ENCODE measurements around the gene ADRA2C.
"Not testable (repeated sequence)": the region's sequence is repeated elsewhere in the genome, so short reads cannot be mapped to it uniquely, and the experiment has no call there.

Gene ADRA2C

DNA sequence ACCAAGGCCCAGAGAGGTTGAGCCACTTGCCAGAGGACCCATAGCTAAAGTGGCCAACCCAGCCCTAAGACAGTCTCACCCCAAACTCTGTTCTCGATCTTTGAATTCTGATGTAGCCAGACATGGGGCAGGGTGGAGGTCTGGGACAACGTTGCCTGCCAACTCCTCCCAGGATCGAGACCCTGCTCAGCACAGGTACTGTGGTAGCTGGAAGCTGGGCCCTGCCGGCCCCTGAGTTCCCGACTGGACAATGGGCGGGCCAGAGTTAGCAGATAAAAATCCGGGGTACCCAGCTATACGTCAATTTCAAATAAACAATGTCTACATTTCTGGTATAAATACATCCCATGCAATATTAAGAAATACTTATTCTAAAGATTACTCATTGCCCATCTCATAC lies 35.3 kb downstream of the ADRA2C start:
- no peak for DNase-seq

- DNase-seq = no peak
These were observed 35.9 kb downstream of the ADRA2C start for GRCh38 chr4:3801931-3802550.

GRCh38 chr4:3802571-3803474 lies 36.6 kb downstream of the ADRA2C start:
- no peak for DNase-seq

DNA sequence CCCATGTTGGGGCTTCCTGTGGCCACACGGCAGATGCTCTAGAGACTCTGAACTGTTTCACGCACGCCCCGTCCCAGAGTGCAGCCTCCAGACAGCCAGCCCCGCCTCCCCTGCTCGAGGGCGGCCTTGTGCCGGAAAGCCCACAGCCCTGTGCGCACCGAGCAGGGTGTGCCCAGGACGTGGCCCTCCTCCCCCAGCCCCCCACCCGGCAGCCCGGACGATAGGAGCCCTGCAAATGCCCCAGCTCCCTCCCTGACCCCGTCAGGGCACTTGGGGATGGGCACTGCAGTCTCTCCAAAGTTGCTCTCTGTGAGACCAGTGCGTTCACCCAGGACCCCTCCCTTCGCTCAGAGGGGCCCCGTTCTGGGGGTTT lies 37.3 kb downstream of the ADRA2C start:
- DNase-seq = no peak

GRCh38 chr4:3803946-3804345 lies 37.8 kb downstream of the ADRA2C start:
- no peak for DNase-seq

GRCh38 chr4:3805026-3805425 lies 38.8 kb downstream of the ADRA2C start:
- no peak for DNase-seq

GRCh38 chr4:3805731-3806130 lies 39.5 kb downstream of the ADRA2C start:
- DNase-seq = no peak

- DNase-seq = no peak
These were observed 41.1 kb downstream of the ADRA2C start for GRCh38 chr4:3807311-3807710.

GRCh38 chr4:3807822-3808496 lies 41.8 kb downstream of the ADRA2C start:
- DNase-seq = no peak

DNA sequence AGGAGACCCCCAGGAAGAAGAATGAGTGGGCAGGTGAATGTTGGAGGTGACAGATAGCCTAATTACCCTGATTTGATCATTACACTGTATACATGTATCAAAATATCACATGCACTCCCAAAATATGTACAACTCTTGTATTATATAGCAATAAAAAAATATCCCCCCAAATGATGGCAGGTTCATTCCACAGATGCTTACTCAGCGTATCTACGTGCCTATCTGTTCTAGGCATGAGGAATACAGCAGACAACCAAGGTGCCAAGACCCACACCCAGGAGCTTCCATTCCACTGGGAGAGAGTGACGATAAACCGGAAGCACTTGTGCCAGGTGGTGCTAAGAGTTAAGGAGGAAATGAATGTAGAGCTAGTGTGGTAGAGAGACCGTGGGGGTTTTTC lies 42.4 kb downstream of the ADRA2C start:
- no peak for DNase-seq

DNA sequence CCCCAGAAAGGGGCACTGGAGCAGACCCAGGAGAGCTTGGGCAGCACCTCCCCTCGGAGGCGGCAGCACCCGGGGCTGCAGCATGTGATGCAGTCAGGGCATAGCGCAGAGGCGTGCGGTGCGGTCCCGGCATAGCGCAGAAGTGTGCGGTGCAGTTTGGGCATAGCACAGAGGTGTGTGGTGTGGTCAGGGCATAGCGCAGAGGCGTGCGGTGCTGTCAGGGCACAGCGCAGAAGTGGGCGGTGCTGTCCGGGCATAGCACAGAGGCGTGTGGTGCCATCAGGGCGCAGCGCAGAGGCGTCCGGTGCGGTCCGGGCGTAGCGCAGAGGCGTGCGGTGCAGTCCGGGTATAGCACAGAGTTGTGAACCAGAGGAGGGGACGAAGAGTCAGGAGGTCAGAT lies 42.8 kb downstream of the ADRA2C start:
- no peak for DNase-seq

GRCh38 chr4:3809451-3810110 lies 43.4 kb downstream of the ADRA2C start:
- DNase-seq = no peak

DNA sequence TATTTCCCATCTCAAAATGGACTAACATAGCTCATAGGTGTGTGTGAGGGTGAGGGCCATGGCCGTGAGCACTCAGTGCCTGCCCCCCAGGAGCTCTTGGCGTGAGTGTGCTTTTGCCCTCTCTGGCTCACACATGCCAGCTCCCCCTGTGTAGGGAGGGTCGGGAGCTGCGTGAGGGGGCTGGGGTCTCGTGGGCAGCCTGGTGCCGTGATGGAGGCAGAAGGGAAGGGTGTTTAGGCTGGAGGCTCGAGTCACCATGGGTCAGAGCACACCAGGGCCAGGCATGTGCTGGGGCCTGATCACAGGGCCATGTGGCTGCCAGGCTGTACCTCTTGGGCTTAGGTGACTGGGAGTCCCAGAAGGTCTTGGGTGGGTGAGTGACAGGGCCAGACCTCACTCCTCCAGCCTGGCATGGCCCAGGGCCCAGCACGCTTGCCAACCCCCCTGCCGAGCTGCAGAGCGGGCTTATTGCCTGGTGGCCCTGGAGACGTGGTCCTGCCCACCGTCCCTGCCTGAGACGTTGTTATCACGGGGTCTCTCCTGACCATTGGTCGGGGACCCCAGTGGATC lies 44.0 kb downstream of the ADRA2C start:
- DNase-seq = no peak

GRCh38 chr4:3810796-3811485 lies 44.8 kb downstream of the ADRA2C start:
- no peak for DNase-seq

GRCh38 chr4:3811621-3812020 lies 45.4 kb downstream of the ADRA2C start:
- no peak for DNase-seq

- no peak for DNase-seq
These were observed 46.2 kb downstream of the ADRA2C start for GRCh38 chr4:3812211-3812934.

GRCh38 chr4:3813151-3814052 lies 47.2 kb downstream of the ADRA2C start:
- DNase-seq = no peak

GRCh38 chr4:3814053-3814570 lies 47.9 kb downstream of the ADRA2C start:
- no peak for DNase-seq

DNA sequence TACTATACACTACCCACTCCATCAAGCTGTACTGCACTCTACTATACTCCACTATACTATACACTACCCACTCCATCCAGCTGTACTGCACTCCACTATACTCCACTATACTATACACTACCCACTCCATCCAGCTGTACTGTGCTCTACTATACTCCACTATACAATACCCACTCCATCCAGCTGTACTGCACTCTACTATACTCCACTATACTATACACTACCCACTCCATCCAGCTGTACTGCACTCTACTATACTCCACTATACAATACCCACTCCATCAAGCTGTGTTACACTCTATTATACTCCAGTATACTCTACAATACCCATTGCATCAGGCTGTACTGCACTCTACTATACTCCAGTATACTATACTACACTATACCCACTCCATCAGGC lies 48.7 kb downstream of the ADRA2C start:
- not testable (repeated sequence) for DNase-seq

- no peak for DNase-seq
These were observed 50.2 kb downstream of the ADRA2C start for GRCh38 chr4:3816256-3816825.

Measured in T1000 (cell line).